Right forelimb (tissue), 1 donor: ENCODE data around the gene AGTR1.
"Not testable (repeated sequence)": the region's sequence is repeated elsewhere in the genome, so short reads cannot be mapped to it uniquely, and the experiment has no call there.

Experiments
- DNase-seq: peaks from one replicate; pipeline ENCODE4 v3.0.0-alpha.2; 2018

The AGTR1 gene

DNA sequence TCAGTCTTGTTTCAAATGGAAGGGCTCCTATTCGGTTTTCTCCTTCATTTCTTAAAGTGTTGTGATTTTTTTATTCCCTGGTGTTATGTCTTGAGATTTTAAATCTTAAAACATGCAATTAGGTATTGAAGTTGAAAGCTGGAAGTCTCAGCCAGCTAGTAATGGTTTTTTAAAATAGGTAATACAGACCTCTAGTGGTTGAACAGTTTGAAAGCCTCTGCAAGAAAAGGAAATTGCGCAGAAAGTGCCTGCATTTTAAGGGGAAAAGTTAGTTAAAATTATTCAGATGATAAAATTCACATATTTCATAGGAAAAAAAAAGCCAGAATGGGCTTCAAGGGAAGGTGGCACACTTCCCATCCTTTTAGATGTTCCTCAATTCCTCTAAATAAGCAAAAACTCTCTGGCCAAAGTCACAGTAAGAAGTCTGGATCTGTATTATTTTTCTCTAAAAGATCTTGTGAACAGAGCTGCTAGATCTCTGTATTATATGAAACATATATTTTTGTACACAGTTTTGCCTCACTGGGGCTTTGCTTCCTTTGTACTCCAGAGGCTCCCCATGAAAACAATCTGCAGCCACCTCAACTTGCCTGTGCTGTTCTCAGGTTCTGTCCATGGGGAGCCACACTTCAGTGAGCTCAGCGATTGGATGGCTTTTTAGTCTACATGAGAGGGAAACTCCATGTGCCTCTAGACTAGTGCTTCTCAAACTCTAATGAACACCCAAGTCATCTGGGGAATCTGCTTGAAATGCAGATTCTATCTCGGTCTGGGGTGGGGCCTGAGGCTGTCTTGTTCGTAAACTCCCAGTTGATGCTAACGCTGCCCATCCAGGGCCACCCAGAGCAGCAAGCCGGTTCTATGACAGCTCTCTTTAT, 21.5 kb downstream of the AGTR1 start:
- DNase-seq, result no peak

DNA sequence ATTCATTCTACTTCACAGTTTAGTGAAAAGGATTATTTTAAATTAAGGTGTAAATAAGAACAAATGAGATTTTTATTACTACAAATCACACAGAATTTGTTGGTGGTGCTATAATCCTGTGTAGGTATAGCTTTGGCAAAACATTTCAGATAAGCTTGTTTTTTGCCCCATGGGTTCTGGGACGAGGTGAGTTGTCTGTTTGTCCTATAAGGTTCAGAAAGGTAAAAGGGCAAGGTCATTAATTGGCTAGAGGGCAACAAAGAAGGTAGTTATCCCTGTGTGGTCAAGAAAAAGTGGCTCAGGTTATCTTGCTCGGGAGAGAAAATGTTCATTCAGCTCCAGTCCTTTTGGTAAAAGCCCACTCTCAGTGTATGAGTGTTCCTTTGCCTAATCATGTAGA, 23.2 kb downstream of the AGTR1 start:
- DNase-seq, result no peak

DNA sequence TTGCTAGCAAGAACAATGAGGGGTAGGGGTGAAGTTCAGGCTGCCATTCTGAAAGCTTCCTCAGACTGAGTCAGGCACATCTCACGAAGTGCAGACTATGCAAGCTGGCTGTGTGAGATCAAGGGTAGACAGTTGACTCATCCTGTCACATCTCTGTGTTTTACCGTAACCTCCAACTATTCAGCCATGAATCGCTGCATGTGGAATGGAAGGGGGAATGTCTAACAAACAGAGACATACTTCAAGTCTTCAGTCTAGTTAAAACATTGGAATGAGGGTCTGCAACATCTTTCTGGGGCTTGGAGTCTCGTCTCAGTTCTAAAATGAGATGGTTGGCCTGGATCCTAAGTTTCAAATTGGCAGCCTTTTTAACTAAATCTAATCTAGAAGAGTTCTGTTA, 25.9 kb downstream of the AGTR1 start:
- no peak for DNase-seq

DNA sequence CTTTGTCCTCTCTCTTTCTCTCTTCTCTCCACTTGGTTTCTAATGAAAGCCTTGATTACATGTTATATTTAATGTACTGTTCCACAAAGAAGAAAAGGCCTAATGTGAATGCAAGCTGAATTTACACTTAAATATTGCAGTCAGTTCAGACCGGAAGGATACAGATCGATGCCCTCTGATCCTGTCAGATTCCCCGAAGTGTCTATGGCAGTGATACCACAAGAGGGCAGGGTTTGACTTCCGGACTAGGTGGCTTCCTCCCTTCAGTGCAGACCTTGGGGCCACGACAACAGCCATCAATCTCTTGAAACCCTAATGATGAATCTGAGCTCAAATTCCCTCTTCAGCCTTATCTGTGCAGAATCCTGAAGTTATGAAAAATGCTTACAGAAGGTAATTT, 29.5 kb downstream of the AGTR1 start:
- DNase-seq, result no peak

DNA sequence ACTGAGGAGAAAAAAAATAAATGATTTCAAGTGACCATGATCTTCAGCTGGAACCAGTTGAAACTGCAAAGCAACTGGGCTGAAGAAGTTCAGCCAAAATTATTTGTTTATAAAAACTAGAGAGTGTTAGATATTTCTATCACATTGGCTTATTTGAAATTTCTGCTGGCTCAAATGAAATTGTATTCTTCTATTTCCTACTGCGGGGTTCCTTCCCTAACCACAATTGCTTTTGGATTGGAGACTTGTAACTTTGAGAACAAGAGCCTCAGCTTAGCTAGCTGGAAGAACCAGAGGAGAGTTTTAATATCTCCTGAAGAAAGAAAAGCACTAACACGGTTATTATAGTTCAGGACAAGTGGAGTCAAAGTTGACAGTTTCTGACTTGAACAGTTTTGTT, 31.1 kb downstream of the AGTR1 start:
- no peak for DNase-seq

DNA sequence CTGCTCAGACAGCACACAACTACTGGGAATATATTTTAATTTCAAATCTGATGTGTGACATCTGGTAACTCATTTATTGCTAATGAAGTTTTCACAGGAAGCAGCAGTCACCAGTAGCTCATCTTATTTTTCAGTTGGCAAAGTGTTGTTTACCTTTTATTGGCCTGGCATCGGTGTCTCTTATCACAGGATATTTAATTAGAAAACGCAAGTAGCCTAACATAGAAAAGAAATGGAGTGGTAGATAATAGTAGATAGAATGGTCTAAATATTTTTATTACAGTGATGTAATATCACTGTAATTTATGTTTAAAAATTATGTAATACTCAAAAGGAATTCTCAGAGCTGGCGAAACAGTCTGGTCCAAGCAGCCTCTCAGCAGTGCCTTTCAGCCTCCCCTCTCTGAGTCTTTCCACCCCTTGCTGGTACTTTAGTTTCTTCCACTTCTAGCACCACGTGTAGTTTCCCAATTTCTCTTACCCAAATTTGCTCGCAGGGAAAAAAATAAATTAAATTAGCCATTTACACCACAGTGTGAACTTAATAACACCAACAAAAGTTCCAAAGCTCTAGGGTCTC, 31.9 kb downstream of the AGTR1 start:
- DNase-seq, result no peak

DNA sequence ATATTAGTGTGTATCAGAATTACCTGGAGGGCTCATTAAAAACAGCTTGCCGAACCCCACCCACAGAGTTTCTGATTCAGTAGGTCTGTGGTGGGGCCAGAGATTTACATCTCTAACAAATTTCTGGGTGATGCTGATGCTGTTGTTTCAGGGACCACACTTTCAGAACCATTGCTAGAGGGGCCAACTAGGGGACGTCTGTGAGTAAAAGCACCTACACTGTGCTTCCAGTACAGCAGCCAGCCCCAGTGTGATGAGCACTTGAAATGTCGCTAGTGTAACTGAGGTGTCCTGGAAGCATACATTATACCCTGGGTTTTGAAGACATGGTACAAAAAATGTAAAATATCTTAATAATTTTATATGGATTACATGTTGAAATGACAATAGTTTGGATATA, 33.0 kb downstream of the AGTR1 start:
- no peak for DNase-seq

DNA sequence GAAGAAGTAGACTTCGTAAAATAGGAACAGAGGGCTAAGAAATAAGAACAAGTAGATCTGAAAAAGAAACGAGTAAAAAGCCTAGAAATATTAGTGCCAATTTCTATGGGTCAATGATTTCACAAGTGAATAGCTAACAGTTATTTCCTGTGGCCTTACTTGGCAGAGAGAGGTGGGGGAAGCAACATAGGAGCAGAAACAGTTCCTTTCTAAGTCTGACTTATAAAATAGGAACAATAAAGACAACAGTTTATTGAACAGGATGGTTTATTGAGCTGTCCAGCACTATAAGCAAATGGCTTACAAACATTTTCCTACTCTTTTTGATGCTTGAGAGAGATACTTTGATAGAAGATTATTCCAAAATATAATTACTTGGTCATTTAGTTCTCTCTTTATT, 37.9 kb downstream of the AGTR1 start:
- no peak for DNase-seq

DNA sequence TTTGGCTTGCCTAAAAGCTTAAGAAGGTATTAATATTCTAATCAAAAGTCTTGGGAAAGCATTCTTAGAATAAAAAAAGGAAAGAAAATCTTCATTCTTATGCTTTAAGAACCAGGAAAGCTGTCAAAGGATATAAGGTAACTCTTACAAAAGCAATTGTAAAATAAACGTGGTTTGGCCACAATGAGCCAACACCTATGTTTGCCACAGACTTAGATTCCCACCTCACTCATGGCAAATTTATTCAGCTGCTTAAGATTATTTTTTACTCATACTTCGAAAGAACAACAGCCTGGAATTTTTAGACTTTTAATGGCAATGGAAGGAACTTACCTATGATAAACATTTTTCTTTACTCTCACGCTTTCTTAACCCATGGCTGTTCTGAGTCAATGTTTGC, 38.4 kb downstream of the AGTR1 start:
- DNase-seq, result no peak

DNA sequence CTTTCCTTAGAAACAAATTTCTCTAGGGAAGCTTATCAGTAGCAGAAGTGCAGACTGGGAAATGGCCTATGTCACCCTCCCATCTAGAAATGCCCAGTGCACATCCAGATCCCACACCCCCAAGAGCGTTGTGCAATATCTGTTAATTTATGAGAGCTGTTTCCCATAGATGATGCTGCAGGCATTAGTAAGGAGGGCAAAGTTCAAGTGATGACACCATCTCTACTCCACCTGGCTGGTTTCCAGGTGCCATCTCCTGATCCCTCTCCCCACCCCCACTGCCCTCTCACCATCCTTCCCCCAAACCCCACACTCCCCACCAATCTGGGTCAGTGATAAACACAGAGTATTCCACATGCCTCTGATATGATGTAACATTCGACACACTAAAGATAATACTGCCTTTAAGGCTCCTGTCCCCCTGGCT, 39.4 kb downstream of the AGTR1 start:
- DNase-seq, result no peak

DNA sequence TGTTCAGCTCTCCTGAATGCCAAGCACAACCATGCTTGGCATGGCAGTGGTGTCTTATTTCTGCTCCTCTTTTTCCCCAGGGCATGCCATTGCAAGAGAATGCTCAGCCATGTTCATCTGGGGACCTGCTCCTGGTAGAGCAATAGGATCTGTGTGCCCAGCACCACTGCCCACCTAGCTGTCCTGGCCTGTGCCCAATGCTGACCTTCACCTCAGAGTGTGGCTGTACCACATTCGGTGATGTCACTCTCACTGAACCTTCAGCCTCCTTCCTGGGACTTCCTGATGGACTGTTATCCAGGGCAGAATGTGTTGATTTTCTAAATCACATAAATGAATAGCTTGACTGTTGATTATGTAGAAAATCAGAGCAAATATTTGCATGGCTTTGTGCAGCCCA, 42.0 kb downstream of the AGTR1 start:
- no peak for DNase-seq

DNA sequence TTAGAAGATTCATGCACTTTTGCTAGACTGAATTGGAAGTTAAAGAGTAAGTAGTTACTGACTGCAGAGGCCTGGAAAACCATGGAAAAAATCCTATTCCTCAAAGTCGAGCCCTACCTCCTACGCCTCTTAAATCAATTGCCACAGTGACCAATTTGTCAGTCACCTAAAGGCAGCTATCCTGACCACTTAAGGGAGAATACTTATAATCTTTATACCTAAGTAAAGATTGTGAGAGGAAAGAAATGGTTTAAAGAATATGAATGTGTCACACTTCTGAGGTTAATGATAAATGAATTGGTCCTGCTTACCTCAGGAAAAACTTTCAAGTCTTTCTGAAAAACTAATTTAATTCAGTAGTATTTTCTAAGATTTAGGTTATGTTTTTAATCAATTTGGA, 42.6 kb downstream of the AGTR1 start:
- no peak for DNase-seq

DNA sequence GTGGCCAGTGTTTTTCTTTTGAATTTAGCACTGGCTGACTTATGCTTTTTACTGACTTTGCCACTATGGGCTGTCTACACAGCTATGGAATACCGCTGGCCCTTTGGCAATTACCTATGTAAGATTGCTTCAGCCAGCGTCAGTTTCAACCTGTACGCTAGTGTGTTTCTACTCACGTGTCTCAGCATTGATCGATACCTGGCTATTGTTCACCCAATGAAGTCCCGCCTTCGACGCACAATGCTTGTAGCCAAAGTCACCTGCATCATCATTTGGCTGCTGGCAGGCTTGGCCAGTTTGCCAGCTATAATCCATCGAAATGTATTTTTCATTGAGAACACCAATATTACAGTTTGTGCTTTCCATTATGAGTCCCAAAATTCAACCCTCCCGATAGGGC, 43.5 kb downstream of the AGTR1 start:
- DNase-seq, result no peak

DNA sequence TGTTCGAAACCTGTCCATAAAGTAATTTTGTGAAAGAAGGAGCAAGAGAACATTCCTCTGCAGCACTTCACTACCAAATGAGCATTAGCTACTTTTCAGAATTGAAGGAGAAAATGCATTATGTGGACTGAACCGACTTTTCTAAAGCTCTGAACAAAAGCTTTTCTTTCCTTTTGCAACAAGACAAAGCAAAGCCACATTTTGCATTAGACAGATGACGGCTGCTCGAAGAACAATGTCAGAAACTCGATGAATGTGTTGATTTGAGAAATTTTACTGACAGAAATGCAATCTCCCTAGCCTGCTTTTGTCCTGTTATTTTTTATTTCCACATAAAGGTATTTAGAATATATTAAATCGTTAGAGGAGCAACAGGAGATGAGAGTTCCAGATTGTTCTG, 44.4 kb downstream of the AGTR1 start:
- DNase-seq, result no peak

DNA sequence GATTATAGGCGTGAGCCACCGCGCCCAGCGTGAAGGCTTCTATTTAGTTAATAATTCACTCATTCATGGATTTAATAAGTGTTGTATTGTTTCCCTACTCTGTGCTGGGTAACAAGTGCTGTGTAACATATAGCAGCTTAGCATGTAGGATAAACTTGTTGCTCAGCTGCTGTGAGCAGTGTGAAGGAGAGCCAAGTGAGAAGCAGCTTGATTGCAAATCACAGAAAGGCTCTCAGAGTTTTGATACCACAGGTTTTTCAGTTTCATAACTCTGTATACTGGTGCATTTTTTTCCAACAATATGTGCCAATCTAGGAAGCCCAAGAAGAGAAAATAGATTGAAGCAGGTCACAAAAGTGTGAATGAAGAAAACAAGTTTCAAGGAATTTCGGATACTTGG, 48.4 kb downstream of the AGTR1 start:
- no peak for DNase-seq

DNA sequence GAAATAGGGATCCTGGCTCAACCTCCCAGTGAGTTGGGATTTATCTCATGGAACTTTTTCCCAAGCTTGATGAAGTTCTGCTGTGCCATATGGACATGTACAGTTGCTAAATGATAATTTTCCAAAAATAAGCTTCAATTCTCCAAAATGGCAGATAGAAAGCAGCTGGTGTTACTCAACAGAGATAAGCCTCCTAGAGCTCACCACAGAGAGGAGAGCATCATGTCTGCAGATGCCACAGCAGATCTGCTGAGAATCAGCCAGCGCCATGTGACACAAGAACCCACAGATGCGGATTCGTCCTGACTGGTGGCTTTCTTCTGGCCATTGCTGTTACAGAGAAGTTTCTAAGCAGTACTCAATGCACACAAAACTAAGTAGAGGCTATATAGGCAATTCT, 50.6 kb downstream of the AGTR1 start:
- DNase-seq, result no peak

DNA sequence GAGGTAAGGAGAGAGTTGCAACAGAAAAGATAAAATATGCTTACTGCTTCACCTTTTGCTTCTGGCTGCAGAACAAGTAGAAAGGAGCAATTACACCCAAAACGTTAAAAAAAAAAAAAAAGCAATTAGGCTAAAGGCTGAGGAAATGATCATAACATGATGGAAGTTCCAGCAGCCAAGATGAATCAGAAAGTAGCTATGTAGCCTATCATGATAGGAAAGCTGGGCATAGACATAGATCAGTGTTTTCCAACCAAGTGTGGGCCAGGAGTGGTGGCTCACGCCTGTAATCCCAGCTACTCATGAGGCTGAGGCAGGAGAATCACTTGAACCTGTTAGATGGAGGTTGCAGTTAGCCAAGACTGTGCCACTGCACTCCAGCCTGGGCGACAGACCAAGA, 52.6 kb downstream of the AGTR1 start:
- no peak for DNase-seq

DNA sequence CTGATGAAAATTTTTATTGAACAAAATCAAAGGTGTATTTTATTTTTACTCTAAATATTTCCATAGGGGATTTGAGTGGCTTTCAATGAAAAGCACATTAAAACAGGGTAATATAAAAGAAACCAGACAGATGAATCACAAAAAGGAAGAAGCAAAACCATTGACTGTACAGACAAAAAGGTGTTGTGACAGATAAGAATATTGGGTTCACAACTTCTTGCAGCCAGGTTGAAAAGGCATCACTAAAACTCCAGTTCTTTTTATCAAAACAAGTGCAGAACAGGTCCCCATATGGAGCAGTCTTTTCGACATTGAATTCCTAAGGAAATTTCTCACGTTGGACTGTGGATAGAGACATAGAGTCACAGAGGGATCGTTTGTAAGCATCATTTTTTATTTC, 53.8 kb downstream of the AGTR1 start:
- no peak for DNase-seq

DNA sequence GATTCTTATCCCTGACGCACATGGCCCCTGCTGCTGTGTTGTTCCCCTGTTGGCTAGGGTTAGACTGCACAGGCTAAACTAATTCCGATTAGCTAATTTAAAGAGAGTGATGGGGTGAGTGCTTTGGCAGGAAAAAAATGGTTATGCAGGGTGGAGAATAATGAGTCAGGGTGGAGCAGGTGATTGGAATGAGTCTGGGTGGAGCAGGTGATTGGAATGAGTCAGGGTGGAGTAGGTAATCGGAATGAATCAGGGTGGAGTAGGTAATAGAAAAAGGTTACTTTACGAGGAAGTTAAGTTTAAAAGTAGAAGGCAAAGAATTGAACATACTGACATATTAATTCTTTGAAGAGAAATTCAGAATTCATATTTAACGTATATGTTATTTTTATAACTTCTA, 55.7 kb downstream of the AGTR1 start:
- DNase-seq, result not testable (repeated sequence)

DNA sequence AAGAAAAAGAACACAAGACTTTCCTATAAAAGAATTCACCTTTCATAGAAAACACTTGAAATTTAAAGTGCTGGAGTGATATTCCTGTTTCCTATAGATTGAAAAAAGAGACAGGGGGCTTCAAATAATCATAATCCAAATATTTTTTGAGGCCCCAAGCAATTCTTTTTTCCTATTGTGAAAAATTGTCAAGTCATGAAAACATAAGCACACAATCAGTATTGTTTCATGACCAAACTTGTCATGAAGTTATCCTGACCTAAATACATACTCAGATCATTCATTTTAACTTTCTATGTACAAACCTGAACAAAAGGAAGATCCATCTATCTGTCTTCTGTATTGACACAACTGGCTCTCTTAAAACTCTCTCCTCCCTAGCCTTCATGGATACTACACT, 57.9 kb downstream of the AGTR1 start:
- DNase-seq, result no peak

DNA sequence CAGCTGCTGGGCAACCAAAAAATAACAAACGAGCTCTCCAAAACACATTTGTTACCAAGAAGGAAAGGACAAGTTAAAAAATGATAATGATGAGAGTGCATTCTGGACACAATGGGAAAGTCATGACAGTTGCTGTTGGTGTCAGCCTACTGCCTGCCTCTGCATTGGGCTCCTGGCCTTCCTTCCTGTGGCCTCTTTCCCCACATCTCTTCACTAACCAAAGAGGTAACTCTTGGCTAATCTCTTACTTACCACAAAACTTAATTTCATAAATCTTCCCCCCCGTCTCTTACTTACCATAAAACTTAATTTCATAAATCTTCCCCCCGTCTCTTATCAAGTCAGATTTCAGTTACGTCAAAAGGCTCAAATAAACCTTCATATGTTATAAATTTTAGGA, 58.6 kb downstream of the AGTR1 start:
- no peak for DNase-seq

DNA sequence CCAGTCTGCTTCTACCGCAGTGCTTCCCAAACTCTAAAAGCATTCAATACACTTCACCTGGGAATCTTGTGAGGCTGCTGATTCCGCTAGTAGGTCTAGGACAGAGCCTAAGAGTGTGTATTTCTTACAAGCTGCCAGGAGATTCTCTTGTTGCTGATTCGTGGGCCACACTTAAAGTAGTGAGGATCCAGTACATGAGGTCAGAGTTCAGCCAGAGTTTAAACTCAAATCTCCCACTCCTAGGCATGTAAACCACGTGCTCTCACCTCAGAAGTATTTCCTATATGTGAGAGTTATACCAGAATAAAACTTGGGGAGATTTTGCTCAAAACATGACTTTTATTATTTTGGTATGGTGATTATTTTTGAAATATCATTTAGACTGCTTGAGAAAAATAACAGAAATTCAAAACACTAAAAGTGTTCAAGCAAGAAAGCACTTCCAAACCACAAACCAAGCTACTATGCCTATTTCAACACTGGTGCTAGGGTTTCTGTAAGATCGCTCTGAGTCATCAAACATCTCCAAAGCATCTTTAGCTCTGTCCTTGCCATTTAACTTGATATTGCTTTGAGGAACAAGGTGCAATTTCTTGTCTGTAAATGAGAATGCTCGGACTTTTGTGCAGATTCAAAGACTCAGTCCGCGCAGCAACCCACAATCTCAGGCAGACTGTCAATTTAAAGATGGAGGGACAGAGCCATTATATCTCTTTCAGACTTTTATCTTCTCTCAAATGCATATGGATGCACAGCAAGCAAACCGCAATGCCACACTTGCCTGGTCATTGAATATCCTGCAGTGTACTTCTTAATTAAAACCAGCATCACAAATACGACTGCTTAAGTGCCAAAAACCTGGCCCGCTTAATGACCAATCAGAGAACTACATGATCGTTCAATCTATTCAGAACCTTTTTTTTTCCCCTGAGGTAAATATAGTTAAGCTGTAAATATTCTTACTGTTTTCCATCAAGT, 59.8 kb downstream of the AGTR1 start:
- DNase-seq, result no peak

DNA sequence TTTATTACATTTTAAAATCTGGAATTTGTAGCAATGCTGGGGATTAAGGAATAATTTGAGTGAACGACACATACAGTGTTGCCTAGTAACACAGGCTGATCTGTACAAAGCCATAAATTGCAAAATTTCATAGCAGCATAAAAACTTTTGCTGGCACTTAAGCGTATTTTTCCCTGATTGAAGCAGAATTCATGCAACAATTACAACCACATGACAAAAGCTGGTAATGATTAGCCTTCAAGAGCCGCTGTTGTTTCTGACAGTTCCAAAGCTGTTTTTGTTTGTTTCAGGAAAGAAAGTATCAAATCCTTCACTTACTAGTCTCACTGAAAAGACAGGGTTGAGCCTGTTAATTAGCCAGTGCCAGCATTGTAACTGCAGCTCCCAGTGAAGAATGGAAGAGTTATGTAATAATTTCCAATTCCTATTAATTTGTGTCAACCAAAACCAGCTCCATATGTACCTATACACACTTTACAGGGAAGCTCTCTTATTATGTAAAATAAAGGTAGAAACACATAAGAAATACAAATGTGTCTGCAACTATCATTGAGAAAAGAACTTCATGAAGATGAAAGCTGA, 60.7 kb downstream of the AGTR1 start:
- no peak for DNase-seq
